Activated T-cell treated with anti-CD3 and anti-CD28 coated beads for 48 hours (primary cell): Measurements from ENCODE around the gene PAGE2B.
"Not testable (repeated sequence)": the region's sequence is repeated elsewhere in the genome, so short reads cannot be mapped to it uniquely, and the experiment has no call there.

Source experiments
- DNase-seq: peaks from one replicate; pipeline ENCODE4 v3.0.0-alpha.2; 2020; ENCODE audit warnings: low read depth

Gene PAGE2B

GRCh38 chrX:55074851-55075467, at the start of gene PAGE2B:
PAGE2B (plus strand) TSS chrX:55075030; CDS start chrX:55076042, 1,012 bp downstream.
- no peak for DNase-seq

GRCh38 chrX:55026143-55026542, 48.7 kb upstream of the PAGE2B start:
- no peak for DNase-seq

- DNase-seq, result no peak
Observed at GRCh38 chrX:55026840-55027239, 48.0 kb upstream of the PAGE2B start.

- DNase-seq, result no peak
Observed at GRCh38 chrX:55028040-55028439, 46.8 kb upstream of the PAGE2B start.

GRCh38 chrX:55028611-55029010, 46.2 kb upstream of the PAGE2B start:
- DNase-seq, result no peak

GRCh38 chrX:55029291-55029690, 45.5 kb upstream of the PAGE2B start:
- no peak for DNase-seq

GRCh38 chrX:55030271-55031205, 44.3 kb upstream of the PAGE2B start, which contains the start of gene ALAS2:
ALAS2 (minus strand) TSS chrX:55030977; CDS start chrX:55026000, 4,977 bp downstream.
- DNase-seq, result no peak

GRCh38 chrX:55033429-55033828, 41.4 kb upstream of the PAGE2B start:
- no peak for DNase-seq

GRCh38 chrX:55039471-55039870, 35.4 kb upstream of the PAGE2B start:
- DNase-seq, result no peak

GRCh38 chrX:55041514-55041913, 33.3 kb upstream of the PAGE2B start:
- DNase-seq, result no peak

GRCh38 chrX:55050599-55050998, 24.2 kb upstream of the PAGE2B start:
- DNase-seq, result not testable (repeated sequence)

GRCh38 chrX:55056820-55057674, 17.8 kb upstream of the PAGE2B start:
- DNase-seq, result no peak

GRCh38 chrX:55057675-55058249, 17.1 kb upstream of the PAGE2B start:
- no peak for DNase-seq

- not testable (repeated sequence) for DNase-seq
Observed at GRCh38 chrX:55067180-55067579, 7.7 kb upstream of the PAGE2B start.

- no peak for DNase-seq
Observed at GRCh38 chrX:55072286-55072685, 2.5 kb upstream of the PAGE2B start.

- DNase-seq, result no peak
Observed at GRCh38 chrX:55088795-55089489, 14.1 kb downstream of the PAGE2B start, which contains the start of gene PAGE2. PAGE2 (plus strand) TSS chrX:55089018; CDS start chrX:55090021, 1,003 bp downstream.

- no peak for DNase-seq
Observed at GRCh38 chrX:55098691-55099090, 23.9 kb downstream of the PAGE2B start.

GRCh38 chrX:55099162-55099561, 24.3 kb downstream of the PAGE2B start:
- DNase-seq, result no peak

GRCh38 chrX:55102754-55103153, 27.9 kb downstream of the PAGE2B start:
- DNase-seq, result no peak

- DNase-seq, result no peak
Observed at GRCh38 chrX:55107262-55107661, 32.4 kb downstream of the PAGE2B start.

GRCh38 chrX:55107911-55108310, 33.1 kb downstream of the PAGE2B start:
- no peak for DNase-seq
